Activated naive CD8-positive, alpha-beta T cell (primary cell): ENCODE data around the gene UFD1.

Experiments used
- H3K27ac Mint-ChIP-seq: one replicate; pipeline ENCODE4 v1.8.0; 2021; ENCODE audit warnings: mixed read lengths
- H3K27me3 Mint-ChIP-seq: one replicate; pipeline ENCODE4 v1.8.0; 2021; ENCODE audit warnings: mixed read lengths
- H3K36me3 Mint-ChIP-seq: one replicate; pipeline ENCODE4 v1.8.0; 2021; ENCODE audit warnings: mixed read lengths
- H3K4me1 Mint-ChIP-seq: one replicate; pipeline ENCODE4 v1.8.0; 2021; ENCODE audit warnings: low read depth, mixed read lengths
- H3K4me3 Mint-ChIP-seq: one replicate; pipeline ENCODE4 v1.8.0; 2021; ENCODE audit warnings: mild to moderate bottlenecking, mixed read lengths
- H3K9me3 Mint-ChIP-seq: one replicate; pipeline ENCODE4 v1.8.0; 2021; ENCODE audit warnings: low read depth, mixed read lengths

Gene UFD1, protein sequence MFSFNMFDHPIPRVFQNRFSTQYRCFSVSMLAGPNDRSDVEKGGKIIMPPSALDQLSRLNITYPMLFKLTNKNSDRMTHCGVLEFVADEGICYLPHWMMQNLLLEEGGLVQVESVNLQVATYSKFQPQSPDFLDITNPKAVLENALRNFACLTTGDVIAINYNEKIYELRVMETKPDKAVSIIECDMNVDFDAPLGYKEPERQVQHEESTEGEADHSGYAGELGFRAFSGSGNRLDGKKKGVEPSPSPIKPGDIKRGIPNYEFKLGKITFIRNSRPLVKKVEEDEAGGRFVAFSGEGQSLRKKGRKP

GRCh38 chr22:19478901-19479354 is at the start of gene UFD1:
Gene UFD1 (minus strand): TSS chr22:19479193. CDS start chr22:19479085, 108 bp downstream.
- peaks cover 37% of the 10 kb centered on the region for H3K4me1 Mint-ChIP-seq

DNA sequence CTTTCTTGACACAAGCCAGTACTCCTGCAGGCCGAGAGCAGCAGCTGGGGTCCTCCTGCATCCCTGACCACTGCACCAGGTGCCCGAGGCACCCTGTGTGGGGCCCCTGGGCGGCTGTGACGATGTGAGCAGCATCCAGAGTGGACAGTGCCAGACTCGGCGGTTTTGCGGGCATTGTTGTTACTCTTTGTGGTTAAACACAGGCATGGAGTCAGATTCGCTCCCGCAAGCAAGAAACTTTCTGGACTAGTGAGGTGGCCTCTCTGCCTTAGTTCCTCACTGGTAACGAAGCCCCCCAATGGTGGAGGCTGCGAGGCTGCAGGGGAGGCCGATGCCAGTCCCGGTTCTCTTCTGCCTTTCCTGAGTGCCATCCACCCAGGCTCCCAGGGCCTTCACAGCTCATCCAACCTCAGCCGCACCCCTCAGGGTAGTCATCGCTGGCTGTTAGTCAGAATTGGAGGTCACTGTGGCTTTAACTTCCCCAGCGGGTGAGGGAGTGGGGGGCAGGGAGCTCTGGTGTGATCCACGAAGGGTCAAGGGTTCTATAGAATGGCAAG is 48.9 kb upstream of the UFD1 start:
- Mint-ChIP-seq H3K27me3 (peaks cover 4% of the 10 kb centered on the region), H3K9me3 (no peaks in the 10 kb centered on the region), H3K36me3 (no peaks in the 10 kb centered on the region), H3K4me1 (peaks cover 6% of the 10 kb centered on the region), H3K4me3 (no peak overlapping the region), H3K27ac (no peak overlapping the region)

More at GRCh38 chr22:19478901-19479354, at the start of gene UFD1:
- H3K27me3 Mint-ChIP-seq: no peaks in the 10 kb centered on the region
- H3K36me3 Mint-ChIP-seq: peaks cover 7% of the 10 kb centered on the region
- H3K9me3 Mint-ChIP-seq: no peaks in the 10 kb centered on the region
- H3K4me3 Mint-ChIP-seq: peak within 1 kb of the TSS; percentile 99
- H3K27ac Mint-ChIP-seq: peak within 1 kb of the TSS; percentile 100

GRCh38 chr22:19527321-19527721 is 48.3 kb upstream of the UFD1 start:
- Mint-ChIP-seq H3K4me3 (no peak overlapping the region), H3K27ac (no peak overlapping the region), H3K4me1 (peaks cover 8% of the 10 kb centered on the region), H3K9me3 (no peaks in the 10 kb centered on the region), H3K27me3 (peaks cover 4% of the 10 kb centered on the region), H3K36me3 (no peaks in the 10 kb centered on the region)

- Mint-ChIP-seq H3K9me3 (no peaks in the 10 kb centered on the region), H3K27me3 (peaks cover 4% of the 10 kb centered on the region), H3K36me3 (no peaks in the 10 kb centered on the region), H3K4me3 (no peak overlapping the region), H3K27ac (no peak overlapping the region), H3K4me1 (peaks cover 8% of the 10 kb centered on the region)
Observed at GRCh38 chr22:19526702-19527111, 47.7 kb upstream of the UFD1 start.

- Mint-ChIP-seq H3K27me3 (peaks cover 4% of the 10 kb centered on the region), H3K27ac (no peak overlapping the region), H3K36me3 (no peaks in the 10 kb centered on the region), H3K9me3 (no peaks in the 10 kb centered on the region), H3K4me3 (peak overlapping the region; percentile 44), H3K4me1 (peaks cover 8% of the 10 kb centered on the region)
Observed at GRCh38 chr22:19526076-19526701, 47.2 kb upstream of the UFD1 start.

GRCh38 chr22:19525666-19526065 is 46.7 kb upstream of the UFD1 start:
- Mint-ChIP-seq H3K4me3 (peak overlapping the region; percentile 44), H3K4me1 (peaks cover 8% of the 10 kb centered on the region), H3K36me3 (no peaks in the 10 kb centered on the region), H3K27me3 (peaks cover 4% of the 10 kb centered on the region), H3K9me3 (no peaks in the 10 kb centered on the region), H3K27ac (no peak overlapping the region)

DNA sequence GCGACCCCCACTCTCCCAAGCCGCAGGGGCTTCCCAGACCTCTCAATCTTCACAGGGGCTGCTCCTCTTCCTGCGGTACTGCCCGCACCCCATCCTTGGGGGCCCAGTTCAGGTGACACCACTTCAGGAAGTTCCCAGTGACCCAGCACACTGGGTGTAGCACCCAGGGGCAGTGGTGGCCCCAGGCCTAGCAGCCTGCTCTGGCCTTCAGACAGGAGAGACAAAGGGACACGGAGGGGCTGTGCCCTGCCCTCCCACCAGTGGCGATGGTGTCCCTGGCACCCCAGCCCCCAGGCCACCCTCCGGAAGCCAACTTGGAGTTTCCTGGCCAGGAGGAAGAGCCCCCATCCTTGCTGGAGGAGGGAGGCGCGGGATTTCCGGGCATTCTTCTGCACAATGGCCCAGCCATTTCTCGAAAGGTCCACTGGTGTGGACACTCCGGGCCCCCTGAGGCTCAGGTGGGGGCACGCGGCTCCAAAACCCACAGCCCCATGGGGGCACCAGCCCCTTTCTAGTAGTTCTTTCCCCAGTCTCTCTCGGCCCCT is 46.2 kb upstream of the UFD1 start:
- no peak overlapping the region for H3K27ac Mint-ChIP-seq
- no peaks in the 10 kb centered on the region for H3K36me3 Mint-ChIP-seq
- H3K4me3 Mint-ChIP-seq: peak overlapping the region; percentile 70
- no peaks in the 10 kb centered on the region for H3K9me3 Mint-ChIP-seq
- peaks cover 8% of the 10 kb centered on the region for H3K4me1 Mint-ChIP-seq
- H3K27me3 Mint-ChIP-seq: peaks cover 4% of the 10 kb centered on the region

DNA sequence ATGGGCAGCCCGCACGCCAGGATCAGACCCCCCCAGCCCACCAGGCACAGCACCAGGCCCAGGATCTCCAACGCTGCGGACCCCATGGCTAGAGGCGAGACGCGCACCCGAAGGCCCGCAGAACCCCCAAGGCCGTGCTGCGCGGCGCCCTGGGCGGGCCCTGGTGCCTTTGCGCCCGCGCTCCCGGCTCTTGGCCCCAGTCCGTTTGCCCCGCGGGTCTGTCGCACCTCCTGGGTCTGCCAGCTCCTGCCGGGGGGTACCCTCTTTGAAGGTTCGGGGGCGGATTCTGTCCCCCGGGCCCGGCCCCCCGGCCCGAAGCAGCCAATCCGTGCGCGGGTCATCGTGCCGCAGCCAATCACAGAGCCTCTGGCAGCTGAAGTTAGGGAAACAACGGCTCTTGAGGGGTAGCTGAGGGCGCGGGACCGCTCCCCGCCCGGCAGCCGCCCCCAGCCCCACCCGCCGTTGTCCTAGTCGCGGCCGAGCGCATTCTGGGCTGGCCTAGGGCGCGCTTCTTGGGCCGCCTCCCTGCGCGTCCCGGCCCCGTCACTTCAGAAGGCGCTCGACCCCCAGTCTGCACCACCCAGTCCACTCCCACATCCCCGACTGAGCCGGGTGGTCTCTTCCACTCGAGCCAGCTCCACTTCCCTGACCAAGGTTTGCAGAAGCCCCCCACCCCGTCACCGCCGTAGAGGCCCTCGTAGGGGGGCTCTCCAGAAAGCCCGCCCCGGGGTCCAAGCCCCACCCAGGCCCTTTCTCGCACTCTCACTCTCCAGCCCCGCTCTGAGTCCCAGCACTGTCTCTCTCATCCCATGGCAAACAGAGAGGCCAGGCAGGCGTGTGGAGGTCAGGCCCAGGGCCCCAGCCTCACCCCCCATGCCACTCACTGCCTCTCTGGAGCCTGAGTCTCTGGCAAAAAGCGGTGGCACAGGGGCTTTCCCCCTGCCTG is 45.5 kb upstream of the UFD1 start, which contains the start of gene CLDN5:
Gene CLDN5 (minus strand): TSS at position 241 of the 946 bp plus-strand sequence. CDS start 155 bp downstream, at position 86.
- H3K36me3 Mint-ChIP-seq: no peaks in the 10 kb centered on the region
- H3K4me1 Mint-ChIP-seq: peaks cover 8% of the 10 kb centered on the region
- H3K27me3 Mint-ChIP-seq: peaks cover 4% of the 10 kb centered on the region
- H3K4me3 Mint-ChIP-seq: peak within 1 kb of the TSS; percentile 80
- no peaks in the 10 kb centered on the region for H3K9me3 Mint-ChIP-seq
- no peak within 1 kb of the TSS for H3K27ac Mint-ChIP-seq

DNA sequence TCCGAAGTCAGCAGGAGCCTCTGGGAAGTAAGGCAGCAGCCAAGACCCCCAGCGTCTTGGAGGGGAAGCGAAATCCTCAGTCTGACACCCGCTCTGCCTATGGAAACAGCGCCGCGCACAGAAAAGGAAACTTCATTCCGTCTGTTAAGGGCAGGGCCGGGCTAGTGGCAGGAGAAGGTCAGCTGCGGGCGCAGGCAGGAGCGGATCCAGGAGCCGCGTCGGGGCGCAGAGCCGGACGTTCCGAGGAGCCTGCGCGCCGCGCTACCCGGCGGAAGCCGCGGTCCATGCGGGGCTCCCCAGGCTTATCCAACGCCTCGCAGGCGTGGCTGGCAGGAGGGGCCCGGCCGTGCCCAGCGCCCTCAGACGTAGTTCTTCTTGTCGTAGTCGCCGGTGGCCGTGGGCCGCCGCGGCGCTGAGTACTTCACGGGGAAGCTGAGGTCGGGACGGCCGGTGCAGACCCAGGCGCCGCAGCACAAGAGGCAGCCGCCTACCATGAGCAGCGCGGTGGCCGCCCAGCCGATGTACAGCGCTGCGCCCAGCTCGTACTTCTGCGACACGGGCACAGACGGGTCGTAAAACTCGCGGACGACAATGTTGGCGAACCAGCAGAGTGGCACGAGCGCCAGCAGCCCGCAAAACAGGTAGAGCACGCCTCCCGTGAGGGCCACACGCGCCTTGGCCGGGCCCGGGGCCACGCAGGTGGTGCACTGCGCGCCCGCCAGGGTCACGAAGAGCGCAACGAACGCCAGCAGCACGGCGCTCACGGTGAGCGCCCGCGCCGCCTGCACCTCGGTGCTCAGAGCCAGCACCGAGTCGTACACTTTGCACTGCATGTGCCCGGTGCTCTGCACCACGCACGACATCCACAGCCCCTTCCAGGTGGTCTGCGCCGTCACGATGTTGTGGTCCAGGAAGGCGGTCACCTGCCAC is 44.5 kb upstream of the UFD1 start:
- no peaks in the 10 kb centered on the region for H3K36me3 Mint-ChIP-seq

GRCh38 chr22:19522881-19523239 is 43.9 kb upstream of the UFD1 start:
- Mint-ChIP-seq H3K9me3 (no peaks in the 10 kb centered on the region), H3K36me3 (no peaks in the 10 kb centered on the region), H3K27ac (no peak overlapping the region), H3K27me3 (peaks cover 4% of the 10 kb centered on the region), H3K4me1 (peaks cover 8% of the 10 kb centered on the region), H3K4me3 (peak overlapping the region; percentile 66)

More for the DNA sequence above, 44.5 kb upstream of the UFD1 start:
- H3K4me1 Mint-ChIP-seq: peaks cover 8% of the 10 kb centered on the region
- H3K27ac Mint-ChIP-seq: no peak overlapping the region
- peak overlapping the region; percentile 80 for H3K4me3 Mint-ChIP-seq
- no peaks in the 10 kb centered on the region for H3K9me3 Mint-ChIP-seq
- H3K27me3 Mint-ChIP-seq: peaks cover 4% of the 10 kb centered on the region

GRCh38 chr22:19522190-19522880 is 43.3 kb upstream of the UFD1 start:
- peaks cover 3% of the 10 kb centered on the region for H3K36me3 Mint-ChIP-seq
- H3K4me3 Mint-ChIP-seq: peak overlapping the region; percentile 66
- no peaks in the 10 kb centered on the region for H3K9me3 Mint-ChIP-seq
- peaks cover 8% of the 10 kb centered on the region for H3K4me1 Mint-ChIP-seq
- no peak overlapping the region for H3K27ac Mint-ChIP-seq
- H3K27me3 Mint-ChIP-seq: peaks cover 4% of the 10 kb centered on the region

GRCh38 chr22:19520566-19521305 is 41.7 kb upstream of the UFD1 start:
- H3K27ac Mint-ChIP-seq: no peak overlapping the region
- H3K9me3 Mint-ChIP-seq: no peaks in the 10 kb centered on the region
- peaks cover 1% of the 10 kb centered on the region for H3K27me3 Mint-ChIP-seq
- peaks cover 3% of the 10 kb centered on the region for H3K36me3 Mint-ChIP-seq
- no peak overlapping the region for H3K4me3 Mint-ChIP-seq
- peaks cover 8% of the 10 kb centered on the region for H3K4me1 Mint-ChIP-seq
